IMR-90 (cell line): ENCODE data around the gene HPSE2. TPM values are rescaled to one million over a fixed set of nuclear protein-coding genes. Genes with fewer than 3 reads are reported as not detected.
"Not testable (repeated sequence)": the region's sequence is repeated elsewhere in the genome, so short reads cannot be mapped to it uniquely, and the experiment has no call there.

Source experiments
- ATAC-seq: fragments of 200-7000 bp; cut with Tn5 transposase; 2 replicates; pipeline ENCODE4 v1.9.1; 2020; ENCODE audit warnings: low read depth, mild to moderate bottlenecking, moderate library complexity
- BruUV-seq: library from RNA; stranded (reverse); fragments of 400-500 nt; replicated peaks from 2 replicates; lab custom pipeline; 2021; lab: Mats Ljungman, UMichigan
- CTCF ChIA-PET: fragments of 300-600 bp; formaldehyde crosslinking; extraction: SDS; loops from one replicate; lab custom pipeline; 2021; ENCODE audit warnings: antibody characterized with exemption; lab: Yijun Ruan, JAX
- POLR2A ChIA-PET: fragments of 300-600 bp; sonication (Branson Sonifier 250); formaldehyde crosslinking; loops from one replicate; lab custom pipeline; 2022; ENCODE audit warnings: antibody characterized with exemption; ENCODE audit not compliant: unreplicated experiment; lab: Charles Lee
- DNase-seq: peaks from one replicate; pipeline ENCODE4 v3.0.0; 2013
- H2AFZ ChIP-seq: replicated peaks from 2 replicates; pipeline ENCODE3; 2013; ENCODE audit warnings: low read length, mild to moderate bottlenecking; ENCODE audit not compliant: poor library complexity
- H2AK5ac ChIP-seq: 2 replicates; pipeline ENCODE4 v1.6.1; 2013; ENCODE audit warnings: low read depth, low read length, inconsistent platforms
- H2AK9ac ChIP-seq: replicated peaks from 2 replicates; pipeline ENCODE3; 2013; ENCODE audit warnings: mild to moderate bottlenecking, low read depth, low read length, moderate library complexity; ENCODE audit not compliant: poor library complexity
- H2BK120ac ChIP-seq: 2 replicates; pipeline ENCODE4 v1.6.1; 2013; ENCODE audit warnings: low read depth, low read length, inconsistent platforms
- H2BK15ac ChIP-seq: 3 replicates; pipeline ENCODE4 v1.6.1; 2013; ENCODE audit warnings: low read depth, low read length, inconsistent platforms
- H2BK20ac ChIP-seq: 2 replicates; pipeline ENCODE4 v1.6.1; 2013; ENCODE audit warnings: low read depth, mild to moderate bottlenecking, inconsistent platforms, low read length, moderate library complexity
- H2BK5ac ChIP-seq: 2 replicates; pipeline ENCODE4 v1.6.1; 2013; ENCODE audit warnings: mild to moderate bottlenecking, low read depth, low read length, inconsistent platforms; ENCODE audit not compliant: poor library complexity, severe bottlenecking
- H3K14ac ChIP-seq: replicated peaks from 2 replicates; pipeline ENCODE4 v1.6.1; 2013; ENCODE audit warnings: low read depth, low read length, inconsistent platforms
- H3K18ac ChIP-seq: 2 replicates; pipeline ENCODE4 v1.6.1; 2013; ENCODE audit warnings: low read depth, low read length, control low read depth
- H3K23ac ChIP-seq: 2 replicates; pipeline ENCODE4 v1.6.1; 2013; ENCODE audit warnings: low read depth, low read length, inconsistent platforms
- H3K27ac ChIP-seq: 2 replicates; pipeline ENCODE4 v1.5.1; 2013; ENCODE audit warnings: mild to moderate bottlenecking, control low read depth, low read length; ENCODE audit not compliant: insufficient read depth
- H3K27me3 ChIP-seq: 2 replicates; pipeline ENCODE4 v1.6.1; 2013; ENCODE audit warnings: low read length; ENCODE audit not compliant: control insufficient read depth, insufficient read depth
- H3K36me3 ChIP-seq: 2 replicates; pipeline ENCODE4 v1.6.1; 2013; ENCODE audit warnings: low read length, mixed read lengths; ENCODE audit not compliant: control insufficient read depth, insufficient read depth
- H3K4ac ChIP-seq: 2 replicates; pipeline ENCODE4 v1.6.1; 2013; ENCODE audit warnings: low read depth, low read length, inconsistent platforms
- H3K4me1 ChIP-seq: 2 replicates; pipeline ENCODE4 v1.6.1; 2013; ENCODE audit warnings: low read length, mixed read lengths; ENCODE audit not compliant: control insufficient read depth, insufficient read depth
- H3K4me2 ChIP-seq: 2 replicates; pipeline ENCODE4 v1.6.1; 2013; ENCODE audit warnings: low read depth, mild to moderate bottlenecking, control low read depth, low read length, moderate library complexity
- H3K4me3 ChIP-seq: 2 replicates; pipeline ENCODE4 v1.5.1; 2013; ENCODE audit warnings: low read depth, mild to moderate bottlenecking, control low read depth, low read length, moderate library complexity; ENCODE audit not compliant: insufficient read depth
- H3K56ac ChIP-seq: 2 replicates; pipeline ENCODE4 v1.6.1; 2013; ENCODE audit warnings: low read length, inconsistent platforms; ENCODE audit not compliant: insufficient read depth; ENCODE audit errors: extremely low read depth
- H3K79me1 ChIP-seq, 2 experiments: 2 replicates each; pipeline ENCODE4 v1.6.1; 2013; ENCODE audit warnings: low read length in 2 of 2, inconsistent platforms in 1 of 2, low read depth in 1 of 2
- H3K9ac ChIP-seq: 2 replicates; pipeline ENCODE4 v1.6.1; 2013; ENCODE audit warnings: low read depth, low read length, control low read depth
- H3K9me1 ChIP-seq: 2 replicates; pipeline ENCODE4 v1.6.1; 2013; ENCODE audit warnings: low read length, inconsistent platforms; ENCODE audit not compliant: insufficient read depth
- H3K9me3 ChIP-seq: 2 replicates; pipeline ENCODE4 v1.6.1; 2013; ENCODE audit warnings: low read length; ENCODE audit not compliant: control insufficient read depth, insufficient read depth
- H4K20me1 ChIP-seq: 2 replicates; pipeline ENCODE4 v1.6.1; 2013; ENCODE audit warnings: low read length, inconsistent platforms; ENCODE audit not compliant: insufficient read depth
- H4K5ac ChIP-seq: 2 replicates; pipeline ENCODE4 v1.6.1; 2013; ENCODE audit warnings: mild to moderate bottlenecking, low read depth, low read length, control low read depth
- H4K8ac ChIP-seq, 2 experiments: 2 replicates each; pipeline ENCODE4 v1.6.1; 2013; ENCODE audit warnings: low read depth in 2 of 2, low read length in 2 of 2, control low read depth in 1 of 2, inconsistent platforms in 1 of 2
- H4K91ac ChIP-seq: 2 replicates; pipeline ENCODE4 v1.6.1; 2013; ENCODE audit warnings: low read depth, low read length, inconsistent platforms; ENCODE audit not compliant: insufficient read depth
- BHLHE40 ChIP-seq: fragments of 150-350 bp; IDR thresholded peaks from 2 replicates; pipeline ENCODE4 v1.6.1; 2016; ENCODE audit warnings: mild to moderate bottlenecking, low read depth, low read length
- FOS ChIP-seq: fragments of 150-350 bp; IDR thresholded peaks from 2 replicates; pipeline ENCODE4 v1.6.1; 2016; ENCODE audit warnings: low read depth, low read length
- MAZ ChIP-seq: IDR thresholded peaks from 2 replicates; pipeline ENCODE4 v1.6.1; 2012; ENCODE audit warnings: low read depth, mild to moderate bottlenecking, low read length, improper control_type of control experiment, moderate library complexity, borderline replicate concordance
- MXI1 ChIP-seq: IDR thresholded peaks from 2 replicates; pipeline ENCODE4 v1.6.1; 2012; ENCODE audit warnings: low read depth, mild to moderate bottlenecking, low read length, moderate library complexity, borderline replicate concordance
- POLR2A ChIP-seq: IDR thresholded peaks from 2 replicates; pipeline ENCODE4 v1.6.1; 2012; ENCODE audit warnings: mild to moderate bottlenecking, low read depth, low read length
- RCOR1 ChIP-seq: IDR thresholded peaks from 2 replicates; pipeline ENCODE4 v1.6.1; 2012; ENCODE audit warnings: mild to moderate bottlenecking, low read length, improper control_type of control experiment; ENCODE audit not compliant: insufficient replicate concordance
- RFX5 ChIP-seq: IDR thresholded peaks from 2 replicates; pipeline ENCODE4 v1.8.0; 2012; ENCODE audit warnings: low read depth, mild to moderate bottlenecking, low read length, moderate library complexity
- WGBS, 2 experiments: methylation state at CpG; one replicate each; pipeline versions ENCODE4 v1.1.5 to v1.1.7; 2013; ENCODE audit warnings: missing lambda C conversion rate in 2 of 2; ENCODE audit not compliant: insufficient read length in 1 of 2; ENCODE audit errors: extremely low coverage in 2 of 2; 5-methylcytosine and 5-hydroxymethylcytosine counted together
- dilution Hi-C: fragments of 300-500 bp; cut with HindIII; formaldehyde crosslinking; loops from one replicate; pipeline ENCODE4 v1.14.3; 2018; ENCODE audit warnings: low sequenced_read_pairs; ENCODE audit not compliant: unreplicated experiment
- in situ Hi-C: fragments of 300-500 bp; cut with MboI; formaldehyde crosslinking; loops from 3 replicates; pipeline ENCODE4 v1.14.3; 2019; ENCODE audit warnings: low sequenced_read_pairs, inconsistent platforms, mixed read lengths
- intact Hi-C: fragments of 100-400 bp; cut with micrococcal nuclease; formaldehyde crosslinking; loops from 2 replicates; pipeline ENCODE4 v1.10.0; 2022
- polyA plus RNA-seq, 3 experiments: library from polyadenylated mRNA; depleted of rRNA; stranded (reverse); fragments of >200 nt; gene quantifications; 2 replicates each; pipeline ENCODE4 v1.2.3, GENCODE V29; 2012; ENCODE audit warnings: low replicate concordance in 1 of 3
- total RNA-seq: library from RNA; depleted of rRNA; stranded (reverse); fragments of >200 nt; gene quantifications from 2 replicates; pipeline ENCODE4 v1.2.3, GENCODE V29; 2012

The HPSE2 gene
- total and polyA plus RNA-seq, 2 of the 4 experiments (the other 2 are of a cell fraction) = not detected

DNA sequence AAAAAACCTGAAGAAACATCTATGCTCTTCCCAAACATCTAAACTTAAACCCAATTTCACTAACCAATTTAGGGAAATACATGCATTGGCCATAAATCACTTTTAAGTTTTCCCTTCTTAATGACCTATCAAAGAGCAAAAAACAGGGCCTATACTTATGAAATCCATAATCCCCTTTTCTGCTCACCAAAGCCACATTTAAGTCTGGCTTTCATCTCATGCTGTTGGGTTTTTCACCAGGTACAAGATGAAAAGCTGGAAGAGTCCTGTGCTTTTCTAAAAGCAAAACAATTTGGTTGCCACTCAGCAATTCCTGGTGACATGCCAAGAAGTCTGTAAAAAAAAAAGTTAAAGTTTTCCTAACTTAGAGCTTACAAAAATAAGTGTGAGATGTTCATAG is 92.6 kb downstream of the HPSE2 start:
- no peak for DNase-seq
- BruUV-seq = no TSS peak
- in situ Hi-C loops = no loop called here

DNA sequence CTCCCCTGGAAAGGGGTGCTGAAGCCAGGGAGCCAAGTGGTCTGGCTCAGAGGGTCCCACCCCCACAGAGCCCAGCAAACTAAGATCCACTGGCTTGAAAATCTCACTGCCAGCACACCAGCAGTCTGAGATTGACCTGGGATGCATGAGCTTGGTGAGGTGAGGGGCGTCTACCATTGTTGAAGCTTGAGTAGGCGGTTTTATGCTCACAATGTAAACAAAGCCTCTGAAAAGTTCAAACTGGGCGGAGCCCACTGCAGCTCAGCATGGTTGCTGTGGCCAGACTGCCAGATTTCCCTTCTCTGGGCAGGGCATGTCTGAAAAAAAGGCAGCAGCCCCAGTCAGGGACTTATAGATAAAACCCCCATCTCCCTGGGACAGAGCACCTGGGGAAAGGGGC is 102.8 kb downstream of the HPSE2 start:
- H2BK20ac ChIP-seq, H4K91ac ChIP-seq, H3K27me3 ChIP-seq, H3K14ac ChIP-seq, H2AK5ac ChIP-seq, H2AFZ ChIP-seq, H3K27ac ChIP-seq, H3K36me3 ChIP-seq, H3K56ac ChIP-seq, intact Hi-C loops, DNase-seq, H4K20me1 ChIP-seq, H3K4ac ChIP-seq, dilution Hi-C loops, H3K9me1 ChIP-seq, H2BK5ac ChIP-seq, H2BK15ac ChIP-seq, H4K5ac ChIP-seq, H4K8ac ChIP-seq, H3K9me3 ChIP-seq, BruUV-seq, H3K4me3 ChIP-seq, H3K9ac ChIP-seq, H3K23ac ChIP-seq, H3K79me1 ChIP-seq, H2AK9ac ChIP-seq, H3K18ac ChIP-seq, H2BK120ac ChIP-seq, in situ Hi-C loops, H3K4me1 ChIP-seq, H3K4me2 ChIP-seq, CTCF ChIA-PET, ATAC-seq, POLR2A ChIA-PET: not testable (repeated sequence)
- WGBS, 2 experiments = 30% methylated on average over 3 of the region's 3 CpGs; no CpG with 5 or more reads in 1 of the 2 experiments

More for the DNA sequence above, 92.6 kb downstream of the HPSE2 start:
- no peak overlapping the region for H3K4me3 ChIP-seq
- no peaks in the 10 kb centered on the region for H3K9me1 ChIP-seq
- no peak overlapping the region for H3K56ac ChIP-seq
- TF ChIP-seq POLR2A = no peak
- TF ChIP-seq RCOR1 = no peak
- TF ChIP-seq RFX5 = no peak
- no peak for TF ChIP-seq FOS
- TF ChIP-seq MAZ = no peak
- TF ChIP-seq BHLHE40 = no peak
- no peak for TF ChIP-seq MXI1
- no peak overlapping the region for H4K8ac ChIP-seq
- H4K20me1 ChIP-seq = no peaks in the 10 kb centered on the region
- H2AK9ac ChIP-seq = no peak overlapping the region
- H3K9ac ChIP-seq = no peak overlapping the region
- H3K23ac ChIP-seq = no peak overlapping the region
- no peaks in the 10 kb centered on the region for H3K27me3 ChIP-seq
- dilution Hi-C loops (no loop called here), intact Hi-C loops (no loop called here)
- no peak overlapping the region for H3K27ac ChIP-seq
- no peaks in the 10 kb centered on the region for H3K9me3 ChIP-seq
- no peak overlapping the region for H3K4ac ChIP-seq
- H3K4me1 ChIP-seq = no peaks in the 10 kb centered on the region
- no peaks in the 10 kb centered on the region for H3K79me1 ChIP-seq
- H2BK5ac ChIP-seq = no peak overlapping the region
- CTCF ChIA-PET = no interaction called here
- H2AFZ ChIP-seq = no peak overlapping the region
- no peak overlapping the region for H3K18ac ChIP-seq
- H4K5ac ChIP-seq = no peak overlapping the region
- POLR2A ChIA-PET = no interaction called here
- H3K4me2 ChIP-seq = no peak overlapping the region
- no peak overlapping the region for H2BK120ac ChIP-seq
- H2AK5ac ChIP-seq = no peak overlapping the region
- H4K91ac ChIP-seq = no peak overlapping the region
- H2BK20ac ChIP-seq = no peak overlapping the region
- H3K36me3 ChIP-seq = no peaks in the 10 kb centered on the region
- no peak overlapping the region for H3K14ac ChIP-seq
- no peak for ATAC-seq
- H2BK15ac ChIP-seq = no peak overlapping the region
